ENCODE data around the gene SATB2.

The SATB2 gene

GRCh38 chr2:199378948-199379650, 78.6 kb downstream of the SATB2 start:
- H4K5ac ChIP-seq (ENCODE audit: low read length) = no peak overlapping the region
- H3K27me3 ChIP-seq (ENCODE audit: insufficient read depth, low read length, poor library complexity) = no peaks in the 10 kb centered on the region
- H4K8ac ChIP-seq (ENCODE audit: low read depth, low read length) = no peak overlapping the region
- no peak overlapping the region for H3K23ac ChIP-seq (ENCODE audit: low read length)
- no peak overlapping the region for H3K4ac ChIP-seq (ENCODE audit: low read depth, low read length)
- H3K4me2 ChIP-seq (ENCODE audit: low read length) = no peak overlapping the region
- H2AK5ac ChIP-seq (ENCODE audit: low read length) = no peak overlapping the region
- no peak overlapping the region for H2BK120ac ChIP-seq (ENCODE audit: low read depth, low read length)
- no peaks in the 10 kb centered on the region for H3K36me3 ChIP-seq (ENCODE audit: control insufficient read depth, insufficient read depth, low read length)
- no peak overlapping the region for H3K27ac ChIP-seq (ENCODE audit: low read depth, low read length)
- no CpG with 5 or more reads among the region's 2 CpGs for WGBS (ENCODE audit: extremely low coverage, insufficient coverage, low lambda C conversion rate)
- H3K79me2 ChIP-seq (ENCODE audit: control insufficient read depth, insufficient read depth, low read length) = no peaks in the 10 kb centered on the region
- no peak overlapping the region for H3K9ac ChIP-seq (ENCODE audit: low read length)
- H3K56ac ChIP-seq (ENCODE audit: low read length) = no peak overlapping the region
- DNase-seq = no peak
- H2BK15ac ChIP-seq (replicated peaks; ENCODE audit: low read depth) = no peak overlapping the region
- H3K4me3 ChIP-seq (ENCODE audit: low read length) = no peak overlapping the region
- no peaks in the 10 kb centered on the region for H3K79me1 ChIP-seq (ENCODE audit: low read length)
- H3K4me1 ChIP-seq (ENCODE audit: control insufficient read depth, low read depth, low read length) = no peaks in the 10 kb centered on the region
- H3K18ac ChIP-seq (ENCODE audit: low read length) = no peak overlapping the region
- H2BK5ac ChIP-seq (ENCODE audit: low read length) = no peak overlapping the region

DNA sequence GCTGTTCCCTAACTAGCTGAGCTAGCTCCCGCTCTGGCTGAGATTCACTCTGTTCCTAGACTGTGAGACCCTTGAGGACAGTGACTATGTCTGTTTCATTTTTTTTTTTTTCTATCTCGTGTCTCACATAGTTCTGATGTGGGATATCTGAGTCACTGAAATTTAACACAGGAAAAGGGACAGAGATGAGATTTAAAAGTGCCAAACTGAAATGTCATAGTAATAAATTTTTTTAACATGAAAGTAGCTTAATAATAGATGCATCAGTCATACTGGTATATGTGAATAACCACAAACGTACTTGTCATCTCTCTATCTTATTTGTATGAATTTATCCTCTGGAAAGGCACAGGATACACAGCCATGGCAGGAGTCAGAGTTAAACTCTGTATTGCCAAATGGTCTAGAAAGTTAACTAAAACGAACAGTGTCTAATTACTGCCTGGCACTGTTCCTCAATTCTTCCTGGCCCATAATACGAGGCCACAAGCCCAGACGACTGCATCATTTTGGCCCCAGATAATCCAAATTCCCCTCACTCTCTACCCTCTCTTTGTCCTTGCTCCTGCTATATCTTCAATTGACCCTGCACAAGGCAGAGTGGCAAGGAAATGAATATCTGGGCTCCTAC, 87.5 kb downstream of the SATB2 start:
- Histone ChIP-seq H2BK5ac (ENCODE audit: low read length) (no peak overlapping the region), H3K36me3 (ENCODE audit: control insufficient read depth, insufficient read depth, low read length) (no peaks in the 10 kb centered on the region), H2AK5ac (ENCODE audit: low read length) (no peak overlapping the region), H3K79me2 (ENCODE audit: control insufficient read depth, insufficient read depth, low read length) (no peaks in the 10 kb centered on the region), H4K5ac (ENCODE audit: low read length) (no peak overlapping the region), H3K9ac (ENCODE audit: low read length) (no peak overlapping the region), H3K18ac (ENCODE audit: low read length) (no peak overlapping the region), H3K4me3 (ENCODE audit: low read length) (no peak overlapping the region), H3K4me2 (ENCODE audit: low read length) (no peak overlapping the region), H3K4ac (ENCODE audit: low read depth, low read length) (no peak overlapping the region), H3K56ac (ENCODE audit: low read length) (no peak overlapping the region), H3K4me1 (ENCODE audit: control insufficient read depth, low read depth, low read length) (no peaks in the 10 kb centered on the region), H4K8ac (ENCODE audit: low read depth, low read length) (no peak overlapping the region), H3K27me3 (ENCODE audit: insufficient read depth, low read length, poor library complexity) (no peaks in the 10 kb centered on the region), H3K27ac (ENCODE audit: low read depth, low read length) (no peak overlapping the region), H2BK120ac (ENCODE audit: low read depth, low read length) (no peak overlapping the region), H3K79me1 (ENCODE audit: low read length) (no peaks in the 10 kb centered on the region), H3K23ac (ENCODE audit: low read length) (no peak overlapping the region), H2BK15ac (replicated peaks; ENCODE audit: low read depth) (no peak overlapping the region)
- no peak for DNase-seq
- no CpG with 5 or more reads among the region's 6 CpGs for WGBS (ENCODE audit: extremely low coverage, insufficient coverage, low lambda C conversion rate)

DNA sequence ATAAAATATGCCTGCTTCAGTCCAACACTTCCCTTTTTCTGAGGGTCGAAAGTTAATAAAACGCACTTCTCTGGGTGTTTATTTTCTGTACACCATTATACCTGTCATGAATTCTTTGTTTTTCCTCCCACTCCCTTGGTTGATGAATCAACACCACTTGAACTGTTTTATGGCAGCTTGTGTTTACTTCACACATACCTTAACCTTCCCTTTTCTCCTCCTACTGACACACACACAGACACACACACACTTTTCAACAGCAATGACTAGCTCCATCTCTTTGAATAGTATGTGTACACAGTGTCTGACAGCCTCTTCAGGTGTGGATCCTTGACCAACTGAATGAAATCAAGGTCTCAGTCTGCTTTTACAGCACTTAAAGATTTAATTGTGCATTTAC, 91.3 kb downstream of the SATB2 start:
- H2AK5ac ChIP-seq (ENCODE audit: low read length) = no peak overlapping the region
- no peak overlapping the region for H4K5ac ChIP-seq (ENCODE audit: low read length)
- no peak overlapping the region for H3K9ac ChIP-seq (ENCODE audit: low read length)
- no peaks in the 10 kb centered on the region for H3K27me3 ChIP-seq (ENCODE audit: insufficient read depth, low read length, poor library complexity)
- no peak overlapping the region for H3K4me2 ChIP-seq (ENCODE audit: low read length)
- no peak overlapping the region for H3K23ac ChIP-seq (ENCODE audit: low read length)
- H3K79me1 ChIP-seq (ENCODE audit: low read length) = no peaks in the 10 kb centered on the region
- no peak overlapping the region for H3K27ac ChIP-seq (ENCODE audit: low read depth, low read length)
- no peak overlapping the region for H3K4me3 ChIP-seq (ENCODE audit: low read length)
- no peaks in the 10 kb centered on the region for H3K36me3 ChIP-seq (ENCODE audit: control insufficient read depth, insufficient read depth, low read length)
- no peak overlapping the region for H2BK120ac ChIP-seq (ENCODE audit: low read depth, low read length)
- no CpG with 5 or more reads among the region's 2 CpGs for WGBS (ENCODE audit: extremely low coverage, insufficient coverage, low lambda C conversion rate)
- H3K4me1 ChIP-seq (ENCODE audit: control insufficient read depth, low read depth, low read length) = no peaks in the 10 kb centered on the region
- no peak overlapping the region for H4K8ac ChIP-seq (ENCODE audit: low read depth, low read length)
- H3K56ac ChIP-seq (ENCODE audit: low read length) = no peak overlapping the region
- H2BK15ac ChIP-seq (replicated peaks; ENCODE audit: low read depth) = no peak overlapping the region
- H3K79me2 ChIP-seq (ENCODE audit: control insufficient read depth, insufficient read depth, low read length) = no peaks in the 10 kb centered on the region
- no peak overlapping the region for H2BK5ac ChIP-seq (ENCODE audit: low read length)
- H3K18ac ChIP-seq (ENCODE audit: low read length) = no peak overlapping the region
- no peak overlapping the region for H3K4ac ChIP-seq (ENCODE audit: low read depth, low read length)
- DNase-seq = no peak

DNA sequence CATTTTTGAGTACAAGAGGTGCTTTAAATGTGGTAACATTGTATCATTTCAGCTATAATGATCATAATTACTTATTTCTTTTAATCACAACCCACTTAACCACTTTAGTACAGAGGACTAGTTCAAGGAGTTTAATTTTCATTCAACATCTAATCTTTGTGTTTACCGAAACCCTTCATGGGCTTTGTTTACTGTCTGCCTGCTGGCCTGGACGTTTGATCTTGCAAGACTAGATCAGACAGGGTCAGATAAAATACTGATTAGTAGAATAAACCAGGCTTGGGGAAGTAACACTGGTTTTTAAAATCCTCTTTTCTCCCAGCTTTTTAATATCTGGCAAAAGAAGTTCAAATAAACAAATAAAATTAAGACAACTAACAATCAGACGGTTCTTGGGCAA, 93.6 kb downstream of the SATB2 start:
- Histone ChIP-seq H3K79me2 (ENCODE audit: control insufficient read depth, insufficient read depth, low read length) (no peaks in the 10 kb centered on the region), H3K36me3 (ENCODE audit: control insufficient read depth, insufficient read depth, low read length) (no peaks in the 10 kb centered on the region), H3K18ac (ENCODE audit: low read length) (no peak overlapping the region), H4K5ac (ENCODE audit: low read length) (no peak overlapping the region), H3K4me3 (ENCODE audit: low read length) (no peak overlapping the region), H2BK5ac (ENCODE audit: low read length) (no peak overlapping the region), H3K4ac (ENCODE audit: low read depth, low read length) (no peak overlapping the region), H3K4me1 (ENCODE audit: control insufficient read depth, low read depth, low read length) (no peaks in the 10 kb centered on the region), H2BK15ac (replicated peaks; ENCODE audit: low read depth) (no peak overlapping the region), H3K79me1 (ENCODE audit: low read length) (no peaks in the 10 kb centered on the region), H2AK5ac (ENCODE audit: low read length) (no peak overlapping the region), H3K4me2 (ENCODE audit: low read length) (no peak overlapping the region), H3K27ac (ENCODE audit: low read depth, low read length) (no peak overlapping the region), H4K8ac (ENCODE audit: low read depth, low read length) (no peak overlapping the region), H3K56ac (ENCODE audit: low read length) (no peak overlapping the region), H3K9ac (ENCODE audit: low read length) (no peak overlapping the region), H3K27me3 (ENCODE audit: insufficient read depth, low read length, poor library complexity) (no peaks in the 10 kb centered on the region), H2BK120ac (ENCODE audit: low read depth, low read length) (no peak overlapping the region), H3K23ac (ENCODE audit: low read length) (no peak overlapping the region)
- DNase-seq = peak; percentile 8
- no CpG with 5 or more reads among the region's 3 CpGs for WGBS (ENCODE audit: extremely low coverage, insufficient coverage, low lambda C conversion rate)

DNA sequence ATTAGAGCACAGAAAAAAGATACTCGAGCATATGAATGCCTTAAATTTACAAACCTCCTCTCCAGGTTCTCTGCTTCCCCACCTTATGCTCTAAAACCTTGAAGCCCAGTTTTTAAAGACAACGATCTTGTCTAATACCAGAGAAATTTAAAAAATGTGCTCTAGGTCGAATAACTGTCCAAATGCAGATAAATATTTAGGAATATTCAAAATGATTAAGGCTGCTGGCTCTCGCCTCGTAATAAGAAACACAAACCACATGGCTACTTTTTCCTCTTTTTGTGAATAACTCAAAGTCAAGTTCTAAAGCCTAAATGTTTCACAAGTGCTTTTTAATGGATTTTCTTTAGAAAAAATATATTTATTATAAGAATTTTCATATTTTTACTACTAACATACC, 101.3 kb downstream of the SATB2 start:
- Histone ChIP-seq H2BK15ac (replicated peaks; ENCODE audit: low read depth) (no peak overlapping the region), H3K18ac (ENCODE audit: low read length) (no peak overlapping the region), H3K23ac (ENCODE audit: low read length) (no peak overlapping the region), H2AK5ac (ENCODE audit: low read length) (no peak overlapping the region), H3K9ac (ENCODE audit: low read length) (no peak overlapping the region), H3K79me1 (ENCODE audit: low read length) (no peaks in the 10 kb centered on the region), H3K36me3 (ENCODE audit: control insufficient read depth, insufficient read depth, low read length) (no peaks in the 10 kb centered on the region), H2BK120ac (ENCODE audit: low read depth, low read length) (no peak overlapping the region), H3K27ac (ENCODE audit: low read depth, low read length) (no peak overlapping the region), H3K4ac (ENCODE audit: low read depth, low read length) (no peak overlapping the region), H3K4me3 (ENCODE audit: low read length) (no peak overlapping the region), H4K8ac (ENCODE audit: low read depth, low read length) (no peak overlapping the region), H3K79me2 (ENCODE audit: control insufficient read depth, insufficient read depth, low read length) (no peaks in the 10 kb centered on the region), H4K5ac (ENCODE audit: low read length) (no peak overlapping the region), H3K4me1 (ENCODE audit: control insufficient read depth, low read depth, low read length) (no peaks in the 10 kb centered on the region), H2BK5ac (ENCODE audit: low read length) (no peak overlapping the region), H3K4me2 (ENCODE audit: low read length) (no peak overlapping the region), H3K56ac (ENCODE audit: low read length) (no peak overlapping the region), H3K27me3 (ENCODE audit: insufficient read depth, low read length, poor library complexity) (no peaks in the 10 kb centered on the region)
- no peak for DNase-seq
- WGBS (ENCODE audit: extremely low coverage, insufficient coverage, low lambda C conversion rate) = no CpG with 5 or more reads among the region's 5 CpGs

DNA sequence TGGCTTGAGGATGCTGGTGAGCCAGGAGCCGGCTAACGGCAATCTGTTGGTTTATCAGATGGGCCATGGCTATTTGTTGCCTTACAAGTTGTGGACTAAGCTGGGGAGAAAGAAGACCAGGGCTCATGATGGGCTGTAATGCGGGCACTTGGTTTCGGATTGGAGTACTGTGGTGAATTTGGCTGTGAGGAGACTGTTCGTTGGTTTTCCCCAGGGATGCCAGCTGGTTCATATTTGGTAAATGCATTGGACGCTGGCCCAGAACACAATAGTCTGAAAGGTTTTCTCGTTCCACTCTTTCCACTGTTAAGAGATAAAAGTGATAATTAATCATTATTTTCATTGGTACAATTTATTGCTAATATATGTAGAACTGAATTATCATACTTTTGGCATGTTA, 108.9 kb downstream of the SATB2 start:
- H2BK120ac ChIP-seq (ENCODE audit: low read depth, low read length) = no peak overlapping the region
- no peak for DNase-seq
- H3K27me3 ChIP-seq (ENCODE audit: insufficient read depth, low read length, poor library complexity) = no peaks in the 10 kb centered on the region
- no peaks in the 10 kb centered on the region for H3K4me1 ChIP-seq (ENCODE audit: control insufficient read depth, low read depth, low read length)
- H2BK15ac ChIP-seq (replicated peaks; ENCODE audit: low read depth) = no peak overlapping the region
- no peak overlapping the region for H3K9ac ChIP-seq (ENCODE audit: low read length)
- H3K4ac ChIP-seq (ENCODE audit: low read depth, low read length) = no peak overlapping the region
- no peak overlapping the region for H3K27ac ChIP-seq (ENCODE audit: low read depth, low read length)
- no peak overlapping the region for H2AK5ac ChIP-seq (ENCODE audit: low read length)
- no peak overlapping the region for H3K4me3 ChIP-seq (ENCODE audit: low read length)
- WGBS (ENCODE audit: extremely low coverage, insufficient coverage, low lambda C conversion rate) = no CpG with 5 or more reads among the region's 7 CpGs
- no peak overlapping the region for H3K56ac ChIP-seq (ENCODE audit: low read length)
- no peak overlapping the region for H3K4me2 ChIP-seq (ENCODE audit: low read length)
- no peaks in the 10 kb centered on the region for H3K36me3 ChIP-seq (ENCODE audit: control insufficient read depth, insufficient read depth, low read length)
- no peaks in the 10 kb centered on the region for H3K79me2 ChIP-seq (ENCODE audit: control insufficient read depth, insufficient read depth, low read length)
- no peak overlapping the region for H4K8ac ChIP-seq (ENCODE audit: low read depth, low read length)
- no peak overlapping the region for H3K18ac ChIP-seq (ENCODE audit: low read length)
- H3K23ac ChIP-seq (ENCODE audit: low read length) = no peak overlapping the region
- H3K79me1 ChIP-seq (ENCODE audit: low read length) = no peaks in the 10 kb centered on the region
- H2BK5ac ChIP-seq (ENCODE audit: low read length) = no peak overlapping the region
- H4K5ac ChIP-seq (ENCODE audit: low read length) = no peak overlapping the region

Measured in mesendoderm (in vitro differentiated cells).